ENCODE measurements around the gene ZNF775. TPM values are rescaled to one million over a fixed set of nuclear protein-coding genes. Genes with fewer than 3 reads are reported as not detected.

Gene ZNF775
- total and polyA plus RNA-seq, 2 of the 13 experiments (the other 11 are each of a cell fraction or from before 2014, with no cell fraction given): 3.1 to 3.2 TPM

GRCh38 chr7:150383710-150384397 lies 4.7 kb downstream of the ZNF775 start (continued):
- peak; percentile 22; the same call in 1 of the 2 replicates for TF ChIP-seq ZHX1 (CRISPR knock-in tag; IDR thresholded peaks at IDR 0.05; ENCODE audit: low read depth)
- TF ChIP-seq NFATC3 (CRISPR knock-in tag; IDR thresholded peaks at IDR 0.05): no peak
- 0 out of 2 replicates have a peak, but pooled peaks have one; percentile 57 for TF ChIP-seq ZNF142 (CRISPR knock-in tag; IDR thresholded peaks at IDR 0.05)
- no peak for TF ChIP-seq IRX3 (CRISPR knock-in tag; IDR thresholded peaks at IDR 0.05; ENCODE audit: borderline replicate concordance, low read depth)
- 0 out of 2 replicates have a peak, but pooled peaks have one; percentile 65 for TF ChIP-seq ZNF674 (CRISPR knock-in tag; IDR thresholded peaks at IDR 0.05; ENCODE audit: low read depth)
- peak; percentile 71 for TF ChIP-seq TBL1XR1 (IDR thresholded peaks at IDR 0.05; ENCODE audit: borderline replicate concordance, low read length, partially characterized antibody)
- no peak for TF ChIP-seq ETS1 (CRISPR knock-in tag; IDR thresholded peaks at IDR 0.05)
- peak; percentile 65; the same call in 1 of the 2 replicates for TF ChIP-seq ZNF263 (CRISPR knock-in tag; IDR thresholded peaks at IDR 0.05)
- peak; percentile 27; the same call in 1 of the 2 replicates for TF ChIP-seq KDM5B (CRISPR knock-in tag; IDR thresholded peaks at IDR 0.05; ENCODE audit: borderline replicate concordance)
- TF ChIP-seq ATF2 (CRISPR knock-in tag; IDR thresholded peaks at IDR 0.05): peak; percentile 9; the same call in 1 of the 2 replicates
- TF ChIP-seq ERF (CRISPR knock-in tag; IDR thresholded peaks at IDR 0.05): peak; percentile 57
- TF ChIP-seq E2F2 (CRISPR knock-in tag; IDR thresholded peaks at IDR 0.05; ENCODE audit: borderline replicate concordance): 0 out of 2 replicates have a peak, but pooled peaks have one; percentile 38
